ENCODE results near the gene SYNGR2.

DNA sequence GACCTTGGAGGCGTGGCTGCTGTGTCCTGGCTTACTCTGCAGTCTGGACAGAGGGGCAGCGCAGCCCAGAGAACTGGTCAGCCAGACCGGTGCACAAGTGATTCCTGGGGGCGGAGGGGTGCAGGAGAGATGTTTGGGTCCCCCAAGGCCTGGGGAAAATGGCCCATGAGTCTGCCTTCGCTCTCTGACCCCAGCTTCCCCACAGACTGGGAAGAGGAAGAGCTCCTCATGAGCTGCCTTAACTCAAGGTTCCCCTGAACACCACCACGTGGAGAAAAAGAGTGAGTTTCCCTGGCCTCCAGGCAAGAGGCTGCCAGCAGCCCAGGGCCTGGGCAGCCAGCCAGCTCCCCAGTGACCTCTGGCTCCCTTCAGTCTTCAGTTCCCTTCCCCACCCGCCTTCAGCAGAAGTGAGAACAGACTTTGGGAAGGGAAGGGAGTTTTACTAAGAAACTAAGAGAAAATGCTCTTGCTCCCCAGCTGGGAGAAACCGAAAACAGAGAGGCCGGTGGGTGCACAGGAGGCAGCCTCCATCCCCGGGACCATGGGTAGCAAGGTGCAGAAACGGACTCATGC, 24.1 kb upstream of the SYNGR2 start:
- TF ChIP-seq YY1 (IDR thresholded peaks at IDR 0.05; ENCODE audit: insufficient read depth, insufficient read length) (no peak), ZNF274 (IDR thresholded peaks at IDR 0.05; ENCODE audit: low read depth, low read length) (no peak), SUZ12 (IDR thresholded peaks at IDR 0.05; ENCODE audit: extremely low read depth, insufficient read depth, insufficient read length) (no peak)

Data from NT2/D1 (cell line).